Uterus (tissue), 4 donors: Measurements from ENCODE around the gene ABCA2. TPM values are rescaled to one million over a fixed set of nuclear protein-coding genes. Genes with fewer than 3 reads are reported as not detected.

ENCODE experiments used
- DNase-seq, 2 donors: peaks; one replicate each; pipeline ENCODE4 v3.0.0-alpha.2; 2019 to 2020
- H3K27ac ChIP-seq, 2 donors: fragments of 200-600 bp; sonication (generic); 1 replicate in 1 of 2; 2 replicates in 1 of 2; pipeline ENCODE4 v1.5.1; 2016 to 2018
- H3K27me3 ChIP-seq, 2 donors: fragments of 200-600 bp; sonication (generic); one replicate each; pipeline ENCODE4 v1.5.1; 2018 to 2019; ENCODE audit warnings: control low read depth in 1 of 2
- H3K36me3 ChIP-seq, 2 donors: fragments of 200-600 bp; sonication (generic); one replicate each; pipeline ENCODE4 v1.5.1; 2019; ENCODE audit warnings: control low read depth in 1 of 2
- H3K4me1 ChIP-seq, 2 donors: fragments of 200-600 bp; sonication (generic); one replicate each; pipeline ENCODE4 v1.5.1; 2018 to 2019; ENCODE audit warnings: control low read depth in 1 of 2
- H3K4me3 ChIP-seq, 2 donors: fragments of 200-600 bp; sonication (generic); 1 replicate in 1 of 2; 2 replicates in 1 of 2; pipeline ENCODE4 v1.5.1; 2018 to 2019; ENCODE audit warnings: mild to moderate bottlenecking in 1 of 2
- H3K9me3 ChIP-seq, 2 donors: fragments of 200-600 bp; sonication (generic); one replicate each; pipeline ENCODE4 v1.5.1; 2019; ENCODE audit warnings: control low read depth in 1 of 2
- CTCF ChIP-seq, 4 experiments: fragments of 200-600 bp in 2 of 4; fragments of 450-650 bp in 2 of 4; sonication (generic) in 2 of 4; IDR thresholded peaks; one replicate each; pipeline ENCODE4 v1.5.1; 2016 to 2019; ENCODE audit warnings: antibody characterized with exemption in 4 of 4, mild to moderate bottlenecking in 2 of 4, moderate library complexity in 1 of 4
- POLR2A ChIP-seq, 2 donors: fragments of 450-650 bp; IDR thresholded peaks; one replicate each; pipeline ENCODE4 v1.6.1; 2016; ENCODE audit warnings: antibody characterized with exemption in 2 of 2, mild to moderate bottlenecking in 1 of 2, moderate library complexity in 1 of 2
- intact Hi-C: fragments of 100-400 bp; cut with DNase I; formaldehyde crosslinking; loops from one replicate; pipeline ENCODE4 v1.15.1; 2023; ENCODE audit warnings: low total_unique reads
- total RNA-seq, 4 donors: library from RNA; depleted of rRNA in 3 of 4; stranded (reverse); fragments of >200 nt in 3 of 4; gene quantifications; one replicate each; pipeline versions ENCODE4 v1.1.0 to v1.2.4, GENCODE V29; 2014 to 2023
- donor health status: DM: yes; HTN: yes; CAD: no.

Gene ABCA2
- total RNA-seq, 4 donors from 2014 or later, result 24.8 to 36.9 (median 26.1) TPM

- Histone ChIP-seq H3K36me3 (no peaks in the 10 kb centered on the region), H3K27me3 (no peaks in the 10 kb centered on the region), H3K4me1 (no peaks in the 10 kb centered on the region), H3K9me3 (no peaks in the 10 kb centered on the region), H3K27ac (peak overlapping the region in 1 of 2 donors; percentile 49), H3K4me3 (no peak overlapping the region)
- intact Hi-C loops, result no loop called here
- TF ChIP-seq CTCF (IDR thresholded peaks at IDR 0.05), result no peak
- TF ChIP-seq POLR2A (IDR thresholded peaks at IDR 0.05), result no peak
- no peak for DNase-seq
These were observed 53.1 kb downstream of the ABCA2 start for GRCh38 chr9:136974817-136975535.

GRCh38 chr9:136973618-136974617 lies 54.1 kb downstream of the ABCA2 start:
- TF ChIP-seq POLR2A (IDR thresholded peaks at IDR 0.05) (no peak), CTCF (IDR thresholded peaks at IDR 0.05) (no peak)
- H3K27ac ChIP-seq, result peak overlapping the region in 1 of 2 donors; percentile 24
- no peaks in the 10 kb centered on the region for H3K36me3 ChIP-seq
- no peak for DNase-seq
- no peaks in the 10 kb centered on the region for H3K4me1 ChIP-seq
- H3K27me3 ChIP-seq, result no peaks in the 10 kb centered on the region
- no peak overlapping the region for H3K4me3 ChIP-seq
- H3K9me3 ChIP-seq, result no peaks in the 10 kb centered on the region
- intact Hi-C loops, result no loop called here

GRCh38 chr9:136972743-136973142 lies 55.3 kb downstream of the ABCA2 start:
- no peak for DNase-seq
- no peaks in the 10 kb centered on the region for H3K4me1 ChIP-seq
- TF ChIP-seq POLR2A (IDR thresholded peaks at IDR 0.05), result no peak
- TF ChIP-seq CTCF (IDR thresholded peaks at IDR 0.05), result no peak
- H3K27ac ChIP-seq, result no peak overlapping the region
- no peaks in the 10 kb centered on the region for H3K36me3 ChIP-seq
- H3K27me3 ChIP-seq, result no peaks in the 10 kb centered on the region
- intact Hi-C loops, result no loop called here
- no peak overlapping the region for H3K4me3 ChIP-seq
- H3K9me3 ChIP-seq, result no peaks in the 10 kb centered on the region

GRCh38 chr9:136972335-136972734 lies 55.7 kb downstream of the ABCA2 start:
- no peak for DNase-seq
- Histone ChIP-seq H3K27me3 (no peaks in the 10 kb centered on the region), H3K36me3 (no peaks in the 10 kb centered on the region), H3K27ac (no peak overlapping the region), H3K4me3 (no peak overlapping the region), H3K9me3 (no peaks in the 10 kb centered on the region), H3K4me1 (no peaks in the 10 kb centered on the region)
- TF ChIP-seq POLR2A (IDR thresholded peaks at IDR 0.05) (no peak), CTCF (IDR thresholded peaks at IDR 0.05) (no peak)
- intact Hi-C loops, result no loop called here

- Histone ChIP-seq H3K4me1 (no peaks in the 10 kb centered on the region), H3K4me3 (no peak overlapping the region), H3K27ac (no peak overlapping the region), H3K27me3 (no peaks in the 10 kb centered on the region), H3K9me3 (no peaks in the 10 kb centered on the region), H3K36me3 (no peaks in the 10 kb centered on the region)
- no peak for DNase-seq
- TF ChIP-seq POLR2A (IDR thresholded peaks at IDR 0.05) (no peak), CTCF (IDR thresholded peaks at IDR 0.05) (no peak)
- intact Hi-C loops, result no loop called here
These were observed 56.3 kb downstream of the ABCA2 start for GRCh38 chr9:136971746-136972145.
